Inflammatory macrophage treated with lipopolysaccharide for 1 hour (primary cell): ENCODE data around the gene TMPRSS11F.
"Not testable (repeated sequence)": the region's sequence is repeated elsewhere in the genome, so short reads cannot be mapped to it uniquely, and the experiment has no call there.

Experiments used
- DNase-seq, 2 donors: peaks; one replicate each; pipeline ENCODE4 v3.0.0-alpha.2; 2020 to 2022

The TMPRSS11F gene

DNA sequence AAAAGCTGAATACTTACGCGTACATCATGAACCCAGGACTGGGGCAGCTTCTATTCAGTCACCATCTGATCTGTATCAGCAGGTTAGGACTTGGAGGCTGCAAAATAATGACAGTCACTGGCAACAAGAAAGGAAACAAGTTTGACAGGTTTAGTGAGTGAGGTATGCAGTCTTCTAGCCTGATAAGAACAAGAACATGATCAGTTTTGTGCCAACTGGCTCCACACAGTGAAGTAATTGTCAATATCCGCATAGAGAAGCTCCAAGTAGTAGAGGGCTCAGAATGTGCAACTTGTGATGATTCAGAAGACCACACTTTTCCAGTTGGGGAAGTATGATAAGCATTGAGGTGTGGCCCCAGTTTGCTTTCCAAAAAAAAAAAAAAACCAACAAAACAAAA lies at the start of gene TMPRSS11F:
TMPRSS11F (minus strand) TSS at position 77 of the 400 bp plus-strand sequence; CDS start at position 28, 49 bp downstream.
- no peak for DNase-seq

DNA sequence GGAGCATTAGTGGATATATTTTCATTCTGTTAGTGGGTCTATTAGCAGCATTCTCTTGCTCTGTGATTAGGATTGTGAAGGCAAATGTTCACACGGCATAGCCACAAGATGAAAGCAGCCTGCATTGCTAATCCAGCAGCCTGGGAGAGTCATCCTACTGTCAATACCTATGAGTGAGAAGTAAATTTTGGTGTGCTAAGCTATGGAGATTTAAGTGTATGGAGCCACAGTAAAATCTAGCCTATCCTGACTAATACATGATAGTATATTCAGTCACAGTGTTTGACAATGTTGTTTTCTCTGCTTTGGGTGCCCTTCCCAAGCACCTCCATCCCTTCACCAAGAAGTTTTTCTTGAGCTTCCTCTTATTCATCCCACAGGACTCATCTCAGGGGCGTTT lies 47.2 kb upstream of the TMPRSS11F start:
- no peak for DNase-seq

DNA sequence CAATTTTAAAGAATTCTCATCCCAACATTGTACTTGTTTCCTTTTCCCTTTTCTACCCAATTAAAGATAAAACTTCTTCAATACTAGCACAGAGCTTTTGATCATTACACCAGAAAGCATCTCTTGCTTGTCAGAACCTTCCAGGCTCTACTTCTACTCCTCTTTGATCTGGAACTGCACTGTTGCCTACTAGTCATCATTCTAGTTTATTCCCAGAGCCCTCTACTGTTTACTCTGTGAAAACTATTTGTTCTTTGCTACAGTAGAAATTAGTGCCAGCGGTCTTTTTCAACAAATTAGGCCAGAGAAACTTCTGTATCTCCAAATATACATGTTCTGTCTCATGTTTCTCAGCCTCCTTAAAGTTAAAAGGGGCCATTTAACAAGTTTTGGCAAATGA lies 46.8 kb upstream of the TMPRSS11F start:
- DNase-seq, result no peak

DNA sequence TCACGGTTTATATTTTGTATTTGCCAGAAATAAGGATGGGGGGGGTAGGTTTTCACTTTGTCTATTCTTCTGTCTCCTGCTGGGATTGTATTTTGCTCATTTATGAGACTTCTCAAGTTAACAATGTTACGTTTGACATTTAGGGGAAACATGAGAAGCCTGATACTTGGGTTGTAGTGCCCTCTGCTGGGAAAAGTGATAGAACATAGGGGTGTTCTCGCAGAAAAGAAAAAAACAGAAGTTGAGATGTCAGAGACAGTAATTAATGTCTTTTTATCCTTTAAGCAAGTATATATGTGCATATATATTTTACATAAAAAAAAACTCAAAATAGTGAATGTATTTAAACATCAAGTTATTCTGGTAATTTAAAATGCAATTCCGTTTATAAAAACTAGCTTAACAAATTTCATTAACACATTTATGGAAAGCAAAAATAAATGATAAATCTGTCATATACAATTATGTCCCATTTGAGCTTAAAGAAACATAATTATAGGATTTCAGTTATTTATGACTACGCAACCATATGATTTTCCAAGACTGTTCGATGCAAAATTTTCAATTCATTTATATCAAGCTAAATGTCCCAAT lies 46.0 kb upstream of the TMPRSS11F start:
- peak; percentile 35 to 80 for DNase-seq

DNA sequence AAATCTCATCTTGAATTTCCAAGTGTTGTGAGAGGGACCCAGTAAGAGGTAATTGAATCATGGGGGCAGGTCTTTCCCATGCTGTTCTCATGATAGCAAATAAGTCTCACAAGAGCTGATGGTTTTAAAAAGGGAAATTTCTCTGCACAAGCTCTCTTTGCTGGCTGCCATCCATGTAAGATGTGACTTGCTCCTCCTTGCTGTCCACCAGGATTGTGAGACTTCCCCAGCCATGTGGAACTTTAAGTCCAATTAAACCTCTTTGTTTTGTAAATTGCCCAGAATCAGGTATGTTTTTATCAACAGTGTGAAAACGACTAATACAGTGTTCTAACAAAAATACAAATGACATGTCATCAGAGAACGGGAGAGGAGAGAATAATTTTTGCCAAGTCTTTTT lies 44.7 kb upstream of the TMPRSS11F start:
- not testable (repeated sequence) for DNase-seq

DNA sequence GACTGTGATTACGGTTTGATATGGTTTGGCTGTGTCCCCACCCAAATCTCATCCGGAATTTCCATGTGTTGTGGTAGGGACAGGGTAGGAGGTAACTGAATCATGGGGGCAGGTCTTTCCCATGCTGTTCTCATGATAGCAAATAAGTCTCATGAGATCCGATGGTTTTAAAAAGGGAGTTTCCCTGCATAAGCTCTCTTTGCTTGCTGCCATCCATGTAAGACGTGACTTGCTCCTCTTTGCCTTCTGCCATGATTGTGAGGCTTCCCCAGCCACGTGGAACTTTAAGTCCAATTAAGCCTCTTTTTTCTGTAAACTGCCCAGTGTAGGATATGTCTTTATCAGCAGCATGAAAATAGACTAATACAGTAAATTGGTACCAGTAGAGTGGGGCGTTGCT lies 42.5 kb upstream of the TMPRSS11F start:
- DNase-seq, result not testable (repeated sequence)

DNA sequence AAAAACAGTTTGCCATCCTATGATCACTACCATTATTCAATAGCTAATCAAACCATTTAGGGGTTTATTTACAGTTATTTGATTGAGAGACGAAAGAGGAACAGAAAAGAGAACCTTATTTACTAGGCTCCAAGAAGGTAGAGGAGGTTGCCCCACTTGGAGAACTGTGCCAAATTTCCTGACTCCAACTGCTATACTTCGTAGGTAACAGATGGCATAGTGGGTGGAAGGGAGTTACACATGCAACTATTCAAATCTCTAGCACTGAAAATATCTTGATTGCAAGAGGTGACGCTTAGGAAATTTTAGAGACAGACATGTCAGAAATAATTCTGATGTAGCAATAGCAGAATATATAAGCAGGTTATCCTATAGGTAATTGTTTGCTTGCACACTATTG lies 38.0 kb upstream of the TMPRSS11F start:
- DNase-seq, result no peak

DNA sequence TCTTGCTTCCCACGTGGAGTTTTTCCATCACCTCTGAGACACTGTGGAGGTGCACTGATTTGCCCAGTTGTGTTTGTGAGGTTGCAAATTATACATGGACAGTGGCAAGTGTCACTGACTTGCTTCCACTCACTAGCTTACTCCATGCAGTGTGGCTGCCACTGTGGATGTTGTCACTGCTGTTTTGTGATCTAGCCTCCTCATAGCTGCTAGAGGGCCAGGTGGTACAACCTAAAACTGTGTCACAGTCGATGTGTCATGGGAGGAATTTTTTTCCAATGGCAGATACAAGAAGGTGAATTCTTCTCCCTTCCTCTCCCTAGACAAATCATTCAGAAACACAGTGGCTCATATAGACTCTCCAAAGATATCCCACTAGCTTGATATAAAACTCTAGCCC lies 37.5 kb upstream of the TMPRSS11F start:
- DNase-seq, result no peak

DNA sequence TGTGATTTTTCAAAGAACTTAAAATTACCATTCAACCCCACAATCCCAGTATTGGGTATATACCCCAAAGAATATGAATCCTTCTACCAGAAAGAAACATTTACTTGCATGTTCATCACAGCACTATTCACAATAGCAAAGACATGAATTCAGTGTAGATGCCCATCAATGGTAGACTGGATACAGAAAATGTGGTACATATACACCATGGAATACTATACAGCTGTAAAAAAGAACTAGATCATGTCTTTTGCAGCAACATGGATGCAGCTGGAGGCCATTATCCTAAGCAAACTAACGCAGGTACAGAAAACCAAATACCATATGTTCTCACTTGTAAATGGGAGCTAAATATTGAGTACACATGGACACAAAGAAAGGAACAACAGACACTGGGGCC lies 34.1 kb upstream of the TMPRSS11F start:
- DNase-seq, result no peak

DNA sequence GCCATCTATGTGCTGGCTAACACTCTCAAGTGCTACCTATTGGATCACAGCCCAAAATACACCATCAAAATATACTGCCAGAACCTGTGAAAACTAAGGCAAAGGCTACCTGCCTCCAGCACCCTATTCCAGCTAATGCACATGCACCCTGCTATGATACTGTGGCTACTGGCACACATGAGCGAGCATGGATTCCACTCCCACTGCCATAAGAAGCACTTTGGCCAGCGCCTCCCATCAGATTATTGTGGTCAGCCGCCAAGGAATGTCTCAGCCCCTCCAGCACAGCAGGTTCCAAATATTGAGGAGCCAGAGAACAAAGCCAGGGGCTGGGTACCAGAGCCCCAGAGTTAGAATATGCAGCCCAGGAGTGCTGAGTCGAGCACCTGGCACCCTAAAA lies 32.5 kb upstream of the TMPRSS11F start:
- no peak for DNase-seq

DNA sequence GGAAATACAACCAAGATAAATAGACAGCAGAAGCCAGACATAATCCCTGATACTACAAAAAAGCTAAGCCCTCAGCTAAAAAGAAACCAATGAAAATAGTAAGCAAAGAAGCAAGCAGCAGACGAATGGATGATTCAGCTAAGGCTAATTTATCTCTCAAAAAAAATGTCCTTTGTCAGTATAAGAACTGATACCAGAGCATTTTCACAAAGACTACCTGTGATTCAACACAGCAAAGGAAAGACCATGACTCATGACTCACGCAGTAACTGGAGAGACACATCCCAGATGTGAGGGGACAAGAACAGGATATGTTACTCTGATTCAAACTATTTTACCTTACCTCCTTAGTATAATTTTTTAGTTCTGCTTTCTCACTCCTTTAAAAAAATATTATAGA lies 22.7 kb upstream of the TMPRSS11F start:
- no peak for DNase-seq

DNA sequence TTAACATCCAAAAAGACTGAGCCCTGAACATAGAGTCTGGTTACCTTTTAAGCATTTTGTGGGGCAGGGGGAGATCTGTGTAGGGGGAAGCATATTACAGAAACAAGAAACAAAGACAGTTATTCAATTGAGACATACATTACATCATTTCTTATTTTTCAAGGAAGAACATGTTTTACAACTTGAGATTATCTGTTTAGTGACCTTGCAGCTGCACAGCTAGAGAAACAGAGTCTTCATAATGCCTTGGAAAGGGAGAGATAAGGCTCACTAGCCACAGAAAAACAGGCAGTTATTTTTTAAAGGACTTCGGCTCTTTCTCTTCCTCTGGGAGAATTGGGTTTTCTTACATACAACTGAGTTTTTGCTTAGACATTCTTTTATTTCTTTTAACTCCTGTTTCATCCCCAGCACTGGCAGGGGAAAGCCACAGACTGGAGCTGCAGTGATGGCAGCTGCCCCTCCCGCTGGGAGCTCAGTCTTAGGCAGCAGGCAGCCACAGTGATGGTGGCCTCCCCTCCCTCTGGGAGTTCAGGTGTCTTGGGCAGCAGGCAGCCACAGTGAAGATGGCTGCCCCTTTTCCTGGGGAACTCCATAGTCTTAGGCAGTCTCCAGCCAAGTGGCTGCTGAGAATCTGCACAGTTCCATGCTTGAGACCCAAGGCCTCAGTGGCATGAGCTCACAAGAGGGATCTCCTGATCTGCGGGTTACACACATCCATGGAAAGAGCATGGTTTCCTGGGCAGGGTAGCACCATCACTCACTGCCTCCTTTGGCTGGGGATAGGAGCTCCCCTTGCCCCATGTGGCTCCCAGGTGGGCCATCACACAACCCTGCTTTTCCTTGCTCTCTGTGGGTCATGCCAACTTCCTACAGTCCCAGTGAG lies 19.4 kb upstream of the TMPRSS11F start:
- DNase-seq, result no peak

DNA sequence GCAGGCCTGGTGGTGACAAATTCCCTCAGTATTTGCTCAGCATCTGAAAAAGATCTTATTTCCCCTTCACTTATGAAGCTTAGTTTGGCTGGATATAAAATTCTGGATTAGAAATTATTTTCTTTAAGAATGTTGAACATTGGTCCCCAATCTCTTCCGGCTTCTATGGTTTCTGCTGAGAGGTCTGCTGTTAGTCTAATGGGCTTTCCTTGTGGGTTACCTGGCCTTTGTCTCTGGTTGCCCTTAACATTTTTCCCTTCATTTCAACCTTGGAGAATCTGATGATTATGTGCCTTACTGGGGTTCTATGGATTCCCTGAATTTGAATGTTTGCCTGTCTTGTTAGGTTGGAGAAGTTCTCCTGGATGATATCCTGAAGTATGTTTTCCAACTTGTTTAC lies 17.4 kb upstream of the TMPRSS11F start:
- no peak for DNase-seq

DNA sequence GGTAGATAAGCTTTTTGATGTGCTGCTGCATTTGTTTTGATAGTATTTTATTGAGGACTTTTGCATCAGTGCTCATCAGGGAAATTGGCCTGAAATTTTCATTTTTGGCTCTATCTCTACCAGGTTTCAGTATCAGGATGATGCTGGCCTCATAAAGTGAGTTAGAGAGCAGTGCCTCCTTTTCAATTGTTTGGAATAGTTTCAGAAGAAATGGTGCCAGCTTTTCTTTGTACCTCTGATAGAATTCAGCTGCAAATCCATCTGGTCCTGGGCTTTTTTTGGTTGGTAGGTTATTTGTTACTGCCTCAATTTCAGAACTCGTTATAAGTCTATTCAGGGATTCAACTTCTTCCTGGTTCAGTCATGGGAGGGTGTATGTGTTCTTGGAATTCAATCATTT lies 15.6 kb upstream of the TMPRSS11F start:
- no peak for DNase-seq

DNA sequence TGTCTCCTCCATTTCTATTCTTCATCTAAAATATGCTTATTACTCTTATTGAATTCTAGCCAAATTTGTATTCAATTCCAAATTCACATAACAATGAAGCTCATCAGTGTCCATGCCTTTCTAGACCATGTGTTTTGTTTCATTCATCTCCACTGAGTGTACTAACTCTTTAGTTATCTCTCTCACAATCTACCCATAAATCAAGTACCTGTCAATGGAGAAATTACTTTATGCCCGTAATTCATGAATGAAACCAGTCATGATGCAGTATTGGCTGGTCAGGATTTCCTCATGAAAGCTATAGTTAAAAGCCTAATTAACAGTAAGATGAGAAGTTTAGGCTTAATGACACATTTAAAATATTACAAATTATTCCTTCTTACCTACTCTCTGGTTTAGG lies 12.2 kb upstream of the TMPRSS11F start:
- no peak for DNase-seq

DNA sequence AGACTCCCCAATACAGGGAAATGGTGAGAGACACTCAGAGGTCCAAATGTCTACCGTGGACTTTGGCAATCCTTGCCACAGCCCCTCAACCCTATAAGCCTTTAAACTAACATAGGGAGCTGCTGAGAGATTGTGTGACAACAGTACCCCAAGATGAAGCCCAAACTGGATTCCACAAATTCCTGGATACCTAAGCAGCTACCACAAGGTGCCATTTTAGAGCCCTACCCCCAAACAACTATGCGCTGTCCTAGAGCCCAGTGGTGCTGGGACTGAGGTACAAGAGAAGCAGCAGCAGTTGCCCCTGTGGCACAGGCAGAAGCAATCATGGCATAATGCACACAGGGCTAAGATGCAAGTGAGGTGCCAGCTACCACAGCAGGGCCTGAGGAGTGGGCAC lies 2.7 kb upstream of the TMPRSS11F start:
- no peak for DNase-seq

DNA sequence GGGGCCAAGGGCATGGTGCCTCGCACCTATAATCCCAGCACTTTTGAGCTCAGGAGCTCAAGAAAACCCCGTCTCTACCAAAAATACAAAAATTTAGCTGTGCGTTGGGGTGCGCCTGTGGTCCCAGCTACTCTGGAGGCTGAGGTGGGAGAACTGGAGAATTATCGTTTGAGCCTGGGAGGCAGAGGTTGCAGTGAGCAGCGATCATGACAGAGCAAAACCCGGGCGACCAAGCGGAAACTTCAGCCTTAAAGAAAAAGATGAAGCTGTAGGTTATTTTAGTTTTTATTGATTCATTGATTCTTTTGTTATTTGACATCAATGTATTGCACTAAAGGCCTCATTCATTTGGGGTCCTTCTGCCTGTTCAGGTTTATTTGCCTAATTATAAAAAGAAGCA lies 5.4 kb downstream of the TMPRSS11F start:
- DNase-seq, result no peak

DNA sequence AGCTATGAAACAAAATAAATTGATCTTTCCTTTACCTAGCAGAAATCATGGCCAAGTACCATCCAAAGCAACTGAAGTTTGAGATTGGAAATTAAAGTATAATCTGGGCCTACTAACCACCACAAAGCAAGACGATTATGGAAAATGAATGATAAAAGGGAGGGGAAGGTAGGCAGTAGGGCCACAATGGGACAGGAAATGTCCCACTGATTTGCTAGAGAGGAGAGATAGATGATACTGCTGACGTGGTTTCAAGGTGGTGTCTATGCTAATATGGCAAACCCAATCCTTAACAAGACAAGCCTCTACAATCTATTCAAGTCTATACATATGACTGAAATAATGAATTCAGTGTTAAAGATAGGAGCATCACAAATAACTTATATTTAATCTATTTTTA lies 6.1 kb downstream of the TMPRSS11F start:
- DNase-seq, result no peak

DNA sequence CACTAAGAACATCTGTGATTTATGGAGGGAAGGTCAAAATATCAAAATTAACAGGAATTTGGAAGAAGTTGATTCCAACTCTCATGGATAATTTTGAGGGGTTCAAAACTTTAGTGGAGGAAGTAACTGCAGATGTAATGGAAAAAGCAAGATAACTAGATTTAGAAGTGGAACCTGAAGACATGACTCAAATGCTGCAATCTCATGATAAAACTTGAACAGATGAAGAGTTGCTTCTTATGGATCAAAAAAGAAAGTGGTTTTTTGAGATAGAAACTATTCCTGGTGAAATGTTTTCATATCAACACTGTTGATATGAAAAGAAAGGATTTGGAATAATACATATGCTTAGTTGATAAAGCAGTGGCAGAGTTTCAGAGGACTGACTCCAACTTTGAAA lies 9.7 kb downstream of the TMPRSS11F start:
- DNase-seq, result no peak

DNA sequence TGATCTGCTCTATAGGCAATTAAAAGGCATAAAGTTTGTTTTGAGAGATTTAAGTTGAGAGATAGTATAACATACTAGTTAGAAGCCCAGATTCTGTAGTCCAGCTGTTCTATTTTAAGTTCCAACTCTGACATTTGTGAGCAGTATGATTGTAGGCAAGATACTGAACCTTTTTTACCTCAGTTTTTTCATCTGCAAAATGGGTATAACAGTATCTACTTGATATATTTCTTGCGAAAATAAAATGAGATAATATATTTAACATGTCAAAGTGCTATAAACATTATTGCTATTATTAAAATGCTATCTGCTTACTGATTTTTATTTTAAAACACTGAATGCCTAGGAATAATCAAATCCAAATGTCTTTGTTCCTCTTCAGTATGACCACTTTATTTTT lies 19.2 kb downstream of the TMPRSS11F start:
- no peak for DNase-seq

DNA sequence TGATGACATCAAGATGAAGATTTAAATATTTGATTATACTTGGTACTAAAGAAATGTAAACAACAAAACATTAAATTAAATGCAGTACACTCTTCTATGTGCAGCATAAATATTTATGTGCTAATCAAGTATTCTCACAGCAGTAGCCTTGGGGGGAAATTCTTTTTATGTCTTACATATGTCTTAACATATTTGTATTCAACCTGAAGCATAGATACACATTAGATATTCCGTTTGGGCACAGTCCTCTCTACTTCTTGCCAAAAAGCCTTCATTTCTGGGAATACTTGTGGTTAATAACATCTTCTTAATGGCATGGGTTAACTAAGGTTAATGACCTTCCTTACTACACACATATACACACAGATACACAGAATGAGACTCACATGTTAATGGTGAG lies 19.8 kb downstream of the TMPRSS11F start:
- DNase-seq, result no peak

DNA sequence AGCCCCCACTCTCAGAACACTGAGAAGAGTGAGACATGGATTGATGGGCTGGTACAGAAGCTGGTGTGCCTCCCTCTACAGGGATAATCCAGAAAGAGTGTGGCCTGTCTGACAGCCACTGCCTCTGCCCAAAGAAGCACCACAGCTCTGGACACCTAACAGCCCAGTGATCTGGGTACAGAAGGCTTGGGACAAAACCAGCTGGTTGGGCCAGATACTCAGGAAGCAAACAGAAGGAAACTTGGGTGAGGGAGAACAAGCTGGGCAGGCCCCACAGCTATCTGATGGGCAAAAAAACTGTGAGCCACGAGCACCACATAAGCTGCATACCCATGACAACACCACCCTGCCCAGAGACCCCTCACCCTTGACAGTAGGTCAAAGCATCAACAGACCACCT lies 46.9 kb downstream of the TMPRSS11F start:
- no peak for DNase-seq

DNA sequence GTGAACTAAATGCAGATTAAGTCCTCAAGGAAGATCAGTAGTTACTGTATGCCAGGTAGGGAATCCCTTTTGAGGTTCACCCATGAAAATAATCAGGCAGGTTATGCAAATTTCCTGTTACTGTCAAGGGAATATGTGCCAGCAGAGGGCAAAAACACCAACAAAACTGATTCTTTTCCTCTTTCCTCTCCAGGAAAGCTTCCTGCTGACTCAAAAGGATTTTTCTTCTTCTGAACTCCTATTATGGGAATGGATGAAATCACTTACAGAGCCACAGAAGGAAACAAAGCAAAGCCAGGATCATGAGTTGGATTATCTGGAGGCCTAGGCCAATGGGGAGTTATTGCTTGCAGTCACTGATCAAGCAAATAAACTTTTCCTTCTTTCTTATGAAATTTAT lies 49.7 kb downstream of the TMPRSS11F start:
- no peak for DNase-seq

DNA sequence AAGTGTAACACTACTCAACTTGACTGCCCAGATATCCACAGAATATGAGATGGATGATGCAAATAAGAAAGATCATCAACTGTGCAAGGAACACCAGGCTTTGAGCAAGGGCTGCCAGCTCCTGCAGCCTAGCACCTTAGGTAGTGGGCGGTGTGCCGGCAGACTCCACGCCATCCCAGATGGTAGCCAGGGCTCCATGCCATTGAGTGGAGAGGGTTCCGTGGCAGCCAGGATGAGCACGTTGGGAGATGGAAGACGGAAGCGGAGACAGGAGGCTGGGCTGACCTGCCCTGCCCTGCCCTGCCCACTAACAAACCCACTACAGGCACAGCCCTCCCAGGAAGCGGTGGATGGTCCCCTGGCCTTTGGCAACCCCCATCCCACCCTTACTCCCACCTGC lies 51.9 kb downstream of the TMPRSS11F start:
- DNase-seq, result no peak

DNA sequence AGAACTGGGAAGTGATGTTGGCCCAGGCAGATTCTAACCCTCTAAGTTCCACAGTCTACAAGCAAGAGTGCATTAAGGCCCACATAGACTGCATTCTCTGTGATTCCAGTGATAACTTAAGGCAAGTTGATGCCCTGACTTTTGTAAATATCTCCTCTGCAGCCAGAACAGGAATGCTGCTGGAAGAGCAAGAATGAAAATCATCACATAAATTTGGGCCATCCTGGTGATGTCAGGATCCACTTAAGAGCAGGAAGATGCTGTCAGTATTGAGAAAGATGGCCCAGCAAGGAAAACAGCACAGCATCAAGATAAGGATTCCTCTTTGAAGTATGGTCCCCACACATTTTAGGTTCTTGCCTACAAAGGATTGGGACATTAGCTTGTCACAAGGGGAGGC lies 52.4 kb downstream of the TMPRSS11F start:
- DNase-seq, result no peak
